GM21390 (cell line): ENCODE measurements around the gene SHMT1.
"Not testable (repeated sequence)": the region's sequence is repeated elsewhere in the genome, so short reads cannot be mapped to it uniquely, and the experiment has no call there.

Experiments used
- ATAC-seq: cut with Tn5 transposase; IDR thresholded peaks from one replicate; pipeline ENCODE4 v1.9.1; 2021; ENCODE audit not compliant: unreplicated experiment

The SHMT1 gene

GRCh38 chr17:18378614-18379013, 15.3 kb upstream of the SHMT1 start:
- ATAC-seq, result not testable (repeated sequence)

DNA sequence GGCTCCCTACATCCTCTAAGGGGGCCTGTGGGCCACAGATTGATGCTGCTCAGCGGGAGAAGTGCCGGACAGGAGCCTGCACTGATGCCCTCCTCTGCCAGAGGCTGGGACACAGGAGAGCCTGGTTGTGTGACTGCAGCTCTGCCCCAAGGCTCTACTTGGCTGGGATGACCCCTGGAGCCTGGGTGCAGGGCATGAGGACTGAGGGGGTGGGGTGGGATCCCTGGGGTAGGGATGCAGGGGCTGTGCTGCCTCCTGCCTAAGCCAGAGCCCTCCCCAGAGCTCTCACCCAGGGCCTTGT, 14.8 kb upstream of the SHMT1 start:
- no peak for ATAC-seq

DNA sequence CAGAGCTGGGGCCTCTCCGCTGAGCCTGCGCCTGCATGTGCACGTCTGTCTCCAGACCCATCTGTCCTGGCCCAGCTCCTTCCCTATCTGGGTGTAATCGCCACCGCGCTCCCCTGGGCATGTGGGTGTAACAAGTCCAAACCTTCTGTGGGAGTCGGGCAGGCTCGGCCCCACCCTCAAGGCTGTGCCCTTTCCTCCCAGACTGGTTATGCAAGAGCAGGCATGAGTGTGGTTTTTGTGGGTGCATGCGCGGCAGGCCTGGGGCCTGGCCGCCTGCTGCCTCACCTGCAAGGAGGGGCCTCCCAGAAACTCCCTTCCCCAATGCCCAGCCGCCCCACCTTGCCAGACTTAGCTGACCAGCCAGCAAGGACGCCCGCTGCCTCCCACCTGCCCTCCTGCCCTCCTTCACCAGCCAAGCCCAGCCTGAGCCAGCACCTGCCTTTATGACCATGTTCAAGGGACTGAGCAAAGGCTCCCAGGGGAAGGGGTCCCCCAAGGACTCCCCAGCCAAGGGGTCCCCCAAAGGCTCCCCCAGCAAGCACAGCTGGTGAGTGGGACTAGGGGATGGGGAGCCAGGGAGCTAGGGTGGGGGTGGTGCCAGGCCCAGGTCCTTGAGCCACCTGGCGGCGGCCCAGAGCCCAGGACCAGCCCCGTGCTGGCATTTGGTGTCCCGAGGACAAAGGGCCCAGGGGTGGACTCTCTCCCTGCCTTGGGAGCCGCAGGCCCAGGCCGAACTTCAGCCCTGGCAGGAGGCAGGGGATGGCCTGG, 14.3 kb upstream of the SHMT1 start, which contains the start of gene EVPLL:
Gene EVPLL, plus strand, starts transcription at position 342 of the 768 bp plus-strand sequence. CDS start 3,160 bp downstream, outside the sequence.
- ATAC-seq, result no peak

GRCh38 chr17:18374216-18374615, 10.9 kb upstream of the SHMT1 start:
- ATAC-seq, result no peak

- ATAC-seq, result not testable (repeated sequence)
These were observed 9.8 kb upstream of the SHMT1 start for GRCh38 chr17:18373181-18373580.

GRCh38 chr17:18371455-18371854, 8.1 kb upstream of the SHMT1 start:
- ATAC-seq, result no peak

DNA sequence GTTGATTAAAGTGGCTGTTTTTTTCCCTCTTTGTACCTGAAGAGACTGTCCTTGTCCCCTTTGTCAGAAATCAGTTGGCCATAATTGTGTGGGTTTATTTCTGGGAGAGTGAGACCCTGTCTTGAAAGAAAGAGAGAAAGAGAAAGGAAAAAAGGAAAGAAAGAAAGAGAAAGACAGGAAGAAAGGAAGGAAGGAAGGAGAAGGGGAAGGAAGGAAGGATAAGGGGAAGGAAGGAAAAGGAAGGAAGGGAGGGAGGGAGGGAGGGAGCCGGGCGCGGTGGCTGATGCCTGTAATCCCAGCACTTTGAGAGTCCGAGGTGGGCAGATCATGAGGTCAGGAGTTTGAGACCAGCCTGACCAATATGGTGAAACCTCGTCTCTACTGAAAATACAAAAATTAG, 7.4 kb upstream of the SHMT1 start:
- ATAC-seq, result no peak

GRCh38 chr17:18368946-18369345, 5.6 kb upstream of the SHMT1 start:
- no peak for ATAC-seq

DNA sequence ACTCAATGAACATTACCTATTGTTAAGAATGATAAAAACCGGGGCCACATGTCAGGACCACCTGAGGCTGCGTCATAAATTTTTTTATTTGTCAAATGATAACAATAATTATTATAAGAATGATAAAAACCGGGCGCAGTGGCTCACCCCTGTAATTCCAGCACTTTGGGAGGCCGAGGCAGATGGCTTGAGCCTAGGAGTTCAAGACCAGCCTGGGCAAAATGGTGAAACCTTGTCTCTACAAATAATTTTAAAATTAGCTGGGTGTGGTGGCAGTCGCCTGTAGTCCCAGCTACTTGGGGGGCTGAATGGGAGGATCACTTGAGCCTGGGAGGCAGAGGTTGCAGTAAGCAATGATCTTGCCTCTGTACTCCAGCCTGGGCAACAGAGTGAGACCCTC, 816 bp upstream of the SHMT1 start:
- no peak for ATAC-seq

- ATAC-seq, result no peak
These were observed 651 bp downstream of the SHMT1 start for GRCh38 chr17:18362698-18363100.

DNA sequence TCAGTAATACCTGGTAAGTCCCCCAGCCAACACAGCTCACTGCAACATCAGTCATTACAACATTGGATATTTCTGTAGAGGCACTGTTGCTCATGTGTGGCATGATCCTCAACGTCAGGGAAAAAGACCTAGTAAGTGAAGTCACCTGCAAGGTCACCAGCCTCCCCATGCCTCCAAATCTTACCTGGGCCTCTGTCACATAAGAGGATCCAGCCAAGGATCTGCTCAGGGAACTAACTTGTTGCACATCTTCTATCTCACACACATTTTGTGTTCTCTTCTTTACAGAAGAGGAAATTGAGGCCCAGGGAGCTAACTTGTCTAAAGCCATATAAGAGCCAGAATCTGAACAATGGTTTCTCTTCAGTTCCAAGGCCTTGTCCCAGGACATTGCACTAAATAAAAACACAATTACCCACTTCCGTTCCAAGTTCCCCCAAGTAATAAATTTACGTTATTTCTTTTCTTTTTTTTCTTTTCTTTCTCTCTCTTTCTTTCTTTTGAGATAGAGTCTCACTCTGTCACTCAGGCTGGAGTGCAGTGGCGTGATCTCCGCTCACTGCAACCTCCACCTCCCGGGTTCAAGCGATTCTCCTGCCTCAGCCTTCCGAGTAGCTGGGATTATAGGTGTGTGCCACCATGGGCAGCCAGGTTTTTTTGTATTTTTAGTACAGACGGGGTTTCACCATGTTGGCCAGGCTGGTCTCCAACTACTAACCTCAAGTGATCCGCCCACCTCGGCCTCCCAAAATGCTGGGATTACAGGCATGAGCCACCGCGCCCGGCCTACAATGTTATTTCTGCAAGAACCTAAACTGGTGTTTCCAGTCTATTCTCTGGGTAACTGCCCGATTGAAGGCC, 1.3 kb downstream of the SHMT1 start:
- ATAC-seq, result no peak

- no peak for ATAC-seq
These were observed 2.8 kb downstream of the SHMT1 start for GRCh38 chr17:18360518-18360917.

DNA sequence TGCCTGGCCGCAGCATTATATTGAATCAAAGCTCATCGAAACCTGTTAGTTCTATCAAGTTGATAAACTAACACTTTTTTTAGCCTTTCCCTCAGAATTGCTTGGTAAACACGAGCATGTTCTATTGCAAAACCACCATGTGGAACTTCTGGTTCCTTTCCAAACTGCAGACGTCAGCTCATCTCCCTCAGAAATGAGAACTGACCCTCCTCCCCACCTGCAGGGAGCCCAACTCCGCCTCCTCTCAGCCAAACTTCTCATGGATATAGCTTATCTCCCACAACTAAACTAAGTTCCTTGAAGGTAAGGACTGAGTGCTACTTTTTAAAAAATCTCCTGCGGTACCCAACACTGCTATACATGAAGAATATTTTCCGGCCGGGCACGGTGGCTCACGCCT, 6.7 kb downstream of the SHMT1 start:
- ATAC-seq, result no peak

GRCh38 chr17:18353541-18353940, 9.8 kb downstream of the SHMT1 start:
- ATAC-seq, result no peak

GRCh38 chr17:18344021-18344420, 19.3 kb downstream of the SHMT1 start:
- no peak for ATAC-seq

DNA sequence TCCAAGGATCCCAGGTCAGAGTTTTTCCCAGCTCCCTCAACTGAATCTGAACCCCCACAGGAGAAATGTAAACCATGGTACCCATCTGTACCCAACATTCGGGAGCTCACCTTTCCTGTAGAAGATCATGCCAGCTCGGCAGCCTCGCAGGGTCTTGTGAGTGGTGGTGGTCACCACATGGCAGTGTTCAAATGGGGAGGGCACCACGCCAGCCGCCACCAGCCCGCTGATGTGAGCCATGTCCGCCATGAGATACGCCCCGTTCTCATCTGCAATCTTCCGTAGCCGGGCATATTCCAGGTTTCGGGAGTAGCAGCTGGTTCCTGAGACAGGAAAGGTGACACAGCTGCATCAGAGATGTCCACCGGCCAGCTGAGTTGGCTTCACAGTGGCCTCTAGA, 23.4 kb downstream of the SHMT1 start:
- ATAC-seq, result no peak

- not testable (repeated sequence) for ATAC-seq
These were observed 25.2 kb downstream of the SHMT1 start for GRCh38 chr17:18338158-18338557.

DNA sequence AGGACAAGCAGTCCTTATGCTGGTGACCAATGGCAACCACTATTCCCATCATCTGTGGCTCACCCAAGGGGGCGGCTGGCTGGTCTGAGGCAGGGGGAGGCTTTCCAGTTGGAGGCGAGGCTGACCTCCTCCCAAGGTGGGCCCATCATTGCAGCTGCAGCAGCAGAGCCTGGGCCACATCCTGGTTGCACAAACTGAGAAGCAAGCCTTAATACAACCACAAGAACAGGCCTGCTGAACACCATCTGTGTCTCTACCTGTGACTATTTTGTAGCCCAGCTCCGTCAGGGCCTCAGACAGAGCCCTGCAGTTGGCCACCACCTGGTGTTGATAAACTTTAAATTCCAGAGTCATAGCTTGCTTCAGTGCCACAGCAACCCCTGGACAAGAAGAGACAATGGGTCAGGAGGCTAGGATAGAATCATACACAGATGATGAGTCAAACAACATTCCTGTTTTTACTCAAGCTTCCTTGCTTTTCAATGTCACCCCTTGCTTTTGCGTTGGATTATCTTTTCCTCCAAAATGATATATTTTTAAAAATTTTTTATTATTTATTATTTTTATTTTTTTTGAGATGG, 30.4 kb downstream of the SHMT1 start:
- no peak for ATAC-seq

GRCh38 chr17:18331879-18332278, 31.5 kb downstream of the SHMT1 start:
- no peak for ATAC-seq

DNA sequence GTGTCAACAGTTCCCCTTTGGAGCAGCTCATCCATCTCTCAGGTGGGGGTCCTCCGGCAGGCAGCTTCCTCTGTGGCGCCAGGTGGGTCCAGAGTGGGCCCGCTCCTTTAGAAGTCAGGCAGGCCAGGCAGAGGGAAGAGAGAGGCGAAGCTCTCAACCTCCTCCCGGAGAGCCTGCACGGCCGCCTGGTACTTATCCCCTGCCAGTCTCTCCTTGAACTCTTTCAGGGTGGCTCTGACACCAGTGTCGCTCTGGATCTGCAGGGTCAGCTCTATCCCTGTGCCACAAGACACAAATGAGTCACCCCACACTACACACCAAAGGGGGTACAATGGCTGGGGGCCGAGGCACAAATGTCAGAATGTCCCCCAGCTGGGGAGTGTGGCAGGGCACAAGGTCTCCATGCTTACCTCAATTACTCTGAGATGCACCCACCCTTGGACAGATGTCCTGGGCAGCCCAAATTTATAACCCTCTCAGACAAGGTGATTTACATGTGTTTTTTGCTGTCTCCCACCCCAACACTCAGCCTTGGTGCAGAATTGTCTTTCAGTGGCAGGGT, 34.6 kb downstream of the SHMT1 start:
- no peak for ATAC-seq

DNA sequence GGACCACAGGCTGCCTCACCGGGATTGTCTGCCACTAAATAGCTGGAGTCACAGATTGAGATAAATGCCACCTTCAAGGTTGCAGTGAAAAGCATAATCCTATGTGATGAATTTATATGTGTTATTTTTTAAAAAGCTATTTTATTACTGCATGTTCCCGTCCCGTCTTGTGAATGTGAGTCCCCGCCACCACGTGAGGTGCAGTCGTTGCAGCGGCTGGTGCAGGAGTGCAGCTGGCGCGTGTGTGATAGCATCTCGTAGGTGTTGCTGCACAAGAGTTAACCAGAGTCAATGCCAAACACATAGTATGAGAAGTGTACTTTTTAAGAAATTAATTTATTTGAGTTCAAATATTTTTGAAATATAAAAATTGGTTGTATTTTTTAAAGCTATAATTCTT, 35.8 kb downstream of the SHMT1 start:
- ATAC-seq, result no peak

GRCh38 chr17:18327093-18327492, 36.3 kb downstream of the SHMT1 start:
- ATAC-seq, result no peak
